GM18517 (cell line): ENCODE measurements around the gene TBC1D14.
A peak's percentile ranks its signal among the peaks of the same experiment; 100 is the strongest.
"Not testable (repeated sequence)": the region's sequence is repeated elsewhere in the genome, so short reads cannot be mapped to it uniquely, and the experiment has no call there.

Source experiments
- ATAC-seq: cut with Tn5 transposase; IDR thresholded peaks from one replicate; pipeline ENCODE4 v1.9.1; 2021; ENCODE audit warnings: mild to moderate bottlenecking, moderate library complexity; ENCODE audit not compliant: unreplicated experiment

TBC1D14 gene

GRCh38 chr4:6969826-6970800 is 60.5 kb downstream of the TBC1D14 start:
- peak; percentile 87 for ATAC-seq

- ATAC-seq: no peak
Observed at GRCh38 chr4:6971536-6972374, 62.1 kb downstream of the TBC1D14 start.

- no peak for ATAC-seq
Observed at GRCh38 chr4:6972375-6972650, 62.7 kb downstream of the TBC1D14 start.

- ATAC-seq: no peak
Observed at GRCh38 chr4:6972911-6973310, 63.3 kb downstream of the TBC1D14 start.

GRCh38 chr4:6974138-6974848 is 64.7 kb downstream of the TBC1D14 start:
- ATAC-seq: peak; percentile 51

GRCh38 chr4:6977846-6978245 is 68.2 kb downstream of the TBC1D14 start:
- ATAC-seq: not testable (repeated sequence)

GRCh38 chr4:6983544-6984142 is 74.0 kb downstream of the TBC1D14 start:
- ATAC-seq: no peak

GRCh38 chr4:6984612-6985425 is 75.2 kb downstream of the TBC1D14 start:
- ATAC-seq: no peak

GRCh38 chr4:6986072-6986780 is 76.6 kb downstream of the TBC1D14 start:
- peak; percentile 31 for ATAC-seq

- peak; percentile 67 for ATAC-seq
Observed at GRCh38 chr4:6986781-6987587, 77.4 kb downstream of the TBC1D14 start.

GRCh38 chr4:6987588-6987961 is 77.9 kb downstream of the TBC1D14 start:
- no peak for ATAC-seq

GRCh38 chr4:6988016-6988715 is 78.5 kb downstream of the TBC1D14 start:
- no peak for ATAC-seq

GRCh38 chr4:6989331-6989923 is 79.8 kb downstream of the TBC1D14 start:
- no peak for ATAC-seq

- no peak for ATAC-seq
Observed at GRCh38 chr4:6990661-6991060, 81.0 kb downstream of the TBC1D14 start.

- no peak for ATAC-seq
Observed at GRCh38 chr4:6991249-6991648, 81.6 kb downstream of the TBC1D14 start.

GRCh38 chr4:6991771-6992557 is 82.3 kb downstream of the TBC1D14 start:
- no peak for ATAC-seq
